Activated CD8-positive, alpha-beta T cell treated with anti-CD3 and anti-CD28 coated beads, Interleukin-2, amount 10 ng/mL, durations not matched to agents 7 days and 5 days (primary cell): Measurements from ENCODE around the gene SLC7A8. TPM values are rescaled to one million over a fixed set of nuclear protein-coding genes. Genes with fewer than 3 reads are reported as not detected.

Experiments
- ATAC-seq: fragments of 150-1000 bp; cut with Tn5 transposase; one replicate; pipeline ENCODE4 v1.10.0; 2021; ENCODE audit warnings: moderate library complexity
- CTCF ChIA-PET: fragments of 350-600 bp; sonication (Branson Sonifier 250); formaldehyde crosslinking; loops from one replicate; lab custom pipeline; 2021; ENCODE audit warnings: antibody characterized with exemption; lab: Charles Lee
- POLR2A ChIA-PET: fragments of 350-600 bp; sonication (Branson Sonifier 250); formaldehyde crosslinking; loops from one replicate; lab custom pipeline; 2021; ENCODE audit warnings: antibody characterized with exemption; lab: Charles Lee
- DNase-seq: peaks from one replicate; pipeline ENCODE4 v3.0.0-alpha.2; 2020
- H3K27ac Mint-ChIP-seq: one replicate; pipeline ENCODE4 v1.8.0; 2021; ENCODE audit warnings: mild to moderate bottlenecking, mixed read lengths
- H3K27me3 Mint-ChIP-seq: one replicate; pipeline ENCODE4 v1.8.0; 2021; ENCODE audit warnings: low read depth, mixed read lengths
- H3K36me3 Mint-ChIP-seq: one replicate; pipeline ENCODE4 v1.8.0; 2021; ENCODE audit warnings: low read depth, mixed read lengths
- H3K4me1 Mint-ChIP-seq: one replicate; pipeline ENCODE4 v1.8.0; 2021; ENCODE audit warnings: low read depth, mixed read lengths
- H3K4me3 Mint-ChIP-seq: one replicate; pipeline ENCODE4 v1.8.0; 2021; ENCODE audit warnings: mild to moderate bottlenecking, mixed read lengths
- H3K9me3 Mint-ChIP-seq: one replicate; pipeline ENCODE4 v1.8.0; 2022; ENCODE audit warnings: mixed read lengths; ENCODE audit not compliant: insufficient read depth
- total RNA-seq, 2 experiments: library from RNA; stranded (reverse); gene quantifications; one replicate each; pipeline ENCODE4 v1.2.3, GENCODE V29; 2021

The SLC7A8 gene
- total RNA-seq, 2 experiments from 2014 or later, result 0.24 to 0.57 TPM

DNA sequence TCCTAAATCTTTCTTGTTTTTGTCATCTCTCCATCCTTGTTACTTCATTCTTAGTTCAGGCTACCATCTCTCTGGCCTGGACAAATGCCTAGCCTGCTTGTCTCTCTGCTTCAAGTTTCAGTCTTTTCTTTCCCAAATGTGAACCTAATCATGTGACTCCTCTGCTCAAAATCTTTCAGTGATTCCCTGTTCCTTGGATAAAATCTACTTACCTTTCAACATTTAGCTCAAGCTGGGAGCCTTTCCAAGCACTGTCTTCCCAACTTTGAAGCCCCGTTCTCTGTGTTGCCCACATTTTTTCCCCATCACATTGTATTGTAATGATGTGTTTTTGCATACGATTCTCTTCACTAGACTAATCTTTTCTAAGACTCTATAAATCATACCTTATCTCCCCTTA is 24.7 kb downstream of the SLC7A8 start:
- H3K36me3 Mint-ChIP-seq, result no peaks in the 10 kb centered on the region
- ChIA-PET CTCF (interaction anchor here (1.7 kb wide), 1 partner anchor 38 kb away, joined by 6 read pairs; no protein-coding TSS in a partner anchor), POLR2A (no interaction called here)
- no peak for DNase-seq
- no peak for ATAC-seq
- H3K4me3 Mint-ChIP-seq, result no peak overlapping the region
- no peak overlapping the region for H3K27ac Mint-ChIP-seq
- peaks cover 3% of the 10 kb centered on the region for H3K27me3 Mint-ChIP-seq
- peaks cover 18% of the 10 kb centered on the region for H3K4me1 Mint-ChIP-seq
- no peaks in the 10 kb centered on the region for H3K9me3 Mint-ChIP-seq

- peaks cover 3% of the 10 kb centered on the region for H3K27me3 Mint-ChIP-seq
- CTCF ChIA-PET, result no interaction called here
- DNase-seq, result no peak
- no peaks in the 10 kb centered on the region for H3K9me3 Mint-ChIP-seq
- no peaks in the 10 kb centered on the region for H3K36me3 Mint-ChIP-seq
- H3K27ac Mint-ChIP-seq, result no peak overlapping the region
- peaks cover 7% of the 10 kb centered on the region for H3K4me1 Mint-ChIP-seq
- POLR2A ChIA-PET, result no interaction called here
- ATAC-seq, result no peak
- no peak overlapping the region for H3K4me3 Mint-ChIP-seq
Observed at GRCh38 chr14:23154964-23155587, 28.4 kb downstream of the SLC7A8 start.

GRCh38 chr14:23153851-23154796 is 29.3 kb downstream of the SLC7A8 start:
- ChIA-PET POLR2A (interaction anchor here (0.6 kb wide), 1 partner anchor 12 kb away, joined by 3 read pairs; no protein-coding TSS in a partner anchor), CTCF (interaction anchor here (1.7 kb wide), 1 partner anchor 33 kb away, joined by 6 read pairs; no protein-coding TSS in a partner anchor)
- Mint-ChIP-seq H3K36me3 (no peaks in the 10 kb centered on the region), H3K4me1 (peaks cover 7% of the 10 kb centered on the region), H3K4me3 (no peak overlapping the region), H3K9me3 (no peaks in the 10 kb centered on the region), H3K27ac (no peak overlapping the region), H3K27me3 (no peaks in the 10 kb centered on the region)
- ATAC-seq, result no peak
- DNase-seq, result no peak

DNA sequence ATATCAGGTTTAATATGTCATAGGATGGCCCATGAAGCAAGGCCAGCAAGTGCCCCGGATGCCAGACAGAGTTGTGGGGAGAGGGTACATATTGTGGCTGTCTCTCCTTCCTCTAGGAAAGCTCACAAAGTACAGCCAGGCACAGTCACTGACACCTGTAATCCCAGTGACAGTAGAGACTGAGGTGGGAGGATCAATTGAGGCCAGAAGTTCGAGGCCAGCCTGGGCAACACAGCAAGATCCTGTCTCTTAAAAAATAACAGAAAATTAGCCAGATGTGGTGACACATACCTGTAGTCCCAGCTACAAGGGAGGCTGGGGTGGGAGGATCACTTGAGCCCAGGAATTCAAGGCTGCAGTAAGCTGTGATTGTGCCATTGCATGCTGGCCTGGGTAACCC is 32.1 kb downstream of the SLC7A8 start:
- Mint-ChIP-seq H3K36me3 (no peaks in the 10 kb centered on the region), H3K27me3 (no peaks in the 10 kb centered on the region), H3K27ac (peak overlapping the region; percentile 22), H3K9me3 (no peaks in the 10 kb centered on the region), H3K4me1 (peaks cover 7% of the 10 kb centered on the region), H3K4me3 (no peak overlapping the region)
- no peak for DNase-seq
- no peak for ATAC-seq
- CTCF ChIA-PET, result interaction anchor here (1.3 kb wide), 1 partner anchor 31 kb away, joined by 3 read pairs; no protein-coding TSS in a partner anchor
- POLR2A ChIA-PET, result no interaction called here

DNA sequence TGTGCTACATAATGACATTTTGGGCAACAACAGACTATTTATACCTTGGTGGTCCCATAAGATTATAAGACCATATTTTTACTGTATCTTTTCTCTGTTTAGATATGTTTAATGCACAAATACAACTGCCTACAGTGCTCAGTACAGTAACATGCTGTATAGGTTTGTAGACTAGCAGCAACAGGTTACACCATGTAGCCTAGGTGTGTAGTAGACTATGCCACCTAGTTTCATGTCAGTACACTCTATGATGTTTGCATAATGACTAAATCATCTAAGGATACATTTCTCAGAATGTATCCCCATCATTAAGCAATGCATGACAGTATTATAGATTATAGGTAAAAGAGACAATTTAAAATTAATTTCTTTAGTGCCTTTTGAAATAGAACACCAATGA is 33.7 kb downstream of the SLC7A8 start:
- no peak for DNase-seq
- Mint-ChIP-seq H3K27me3 (peaks cover 2% of the 10 kb centered on the region), H3K36me3 (no peaks in the 10 kb centered on the region), H3K4me1 (peaks cover 3% of the 10 kb centered on the region), H3K4me3 (no peak overlapping the region), H3K27ac (no peak overlapping the region), H3K9me3 (no peaks in the 10 kb centered on the region)
- ChIA-PET POLR2A (no interaction called here), CTCF (interaction anchor here (1.1 to 1.6 kb wide), 2 partner anchors 29 to 37 kb away, joined by 4 to 6 read pairs; no protein-coding TSS in a partner anchor)
- no peak for ATAC-seq

GRCh38 chr14:23148591-23149249 is 34.7 kb downstream of the SLC7A8 start:
- Mint-ChIP-seq H3K4me1 (no peaks in the 10 kb centered on the region), H3K36me3 (no peaks in the 10 kb centered on the region), H3K27ac (no peak overlapping the region), H3K9me3 (no peaks in the 10 kb centered on the region), H3K4me3 (no peak overlapping the region), H3K27me3 (peaks cover 2% of the 10 kb centered on the region)
- ATAC-seq (no peak), DNase-seq (no peak)
- ChIA-PET CTCF (interaction anchor here (1.6 kb wide), 1 partner anchor 38 kb away, joined by 4 read pairs; no protein-coding TSS in a partner anchor), POLR2A (no interaction called here)

DNA sequence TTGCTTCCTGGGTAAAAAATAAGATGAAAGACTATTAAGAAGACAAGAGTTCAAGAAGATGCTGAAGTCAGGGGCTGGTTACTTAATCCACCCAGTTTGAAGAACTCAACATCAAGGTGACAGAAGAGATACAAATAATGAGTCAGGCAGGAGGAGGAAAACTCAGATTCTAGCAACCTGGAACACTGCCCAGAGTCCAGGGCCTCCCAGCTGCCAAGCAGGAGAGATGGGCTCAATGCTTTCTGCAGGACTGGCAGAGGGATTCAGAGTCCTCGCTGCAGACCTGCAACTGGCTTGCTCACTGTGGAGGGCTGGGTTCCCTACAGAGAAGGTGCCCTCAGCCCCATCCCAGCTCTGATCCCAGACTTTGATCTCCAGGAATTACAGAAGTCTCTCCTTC is 35.8 kb downstream of the SLC7A8 start:
- H3K4me1 Mint-ChIP-seq, result no peaks in the 10 kb centered on the region
- no peak overlapping the region for H3K27ac Mint-ChIP-seq
- CTCF ChIA-PET, result no interaction called here
- ATAC-seq, result no peak
- peaks cover 2% of the 10 kb centered on the region for H3K27me3 Mint-ChIP-seq
- H3K9me3 Mint-ChIP-seq, result no peaks in the 10 kb centered on the region
- DNase-seq, result no peak
- POLR2A ChIA-PET, result no interaction called here
- no peak overlapping the region for H3K4me3 Mint-ChIP-seq
- H3K36me3 Mint-ChIP-seq, result no peaks in the 10 kb centered on the region

DNA sequence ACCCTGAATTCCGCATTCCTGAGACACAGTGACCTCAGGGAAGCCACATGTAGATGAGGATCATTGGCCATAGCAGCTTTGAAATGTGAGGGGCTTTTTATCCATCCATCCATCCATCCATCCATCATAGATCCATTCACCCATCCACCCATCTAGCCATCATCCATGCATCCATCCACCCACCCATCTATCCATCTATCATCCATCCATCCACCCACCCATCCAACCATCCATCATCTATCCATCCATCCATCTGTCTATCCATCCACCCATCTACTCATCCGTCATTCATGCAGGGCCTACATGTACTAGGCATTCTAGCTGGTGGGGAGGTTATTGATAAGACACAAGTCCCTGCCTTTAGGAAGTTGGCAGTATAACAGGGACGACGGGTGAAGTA is 36.5 kb downstream of the SLC7A8 start:
- H3K36me3 Mint-ChIP-seq, result no peaks in the 10 kb centered on the region
- H3K27ac Mint-ChIP-seq, result no peak overlapping the region
- POLR2A ChIA-PET, result no interaction called here
- ATAC-seq (no peak), DNase-seq (no peak)
- peaks cover 2% of the 10 kb centered on the region for H3K27me3 Mint-ChIP-seq
- no peaks in the 10 kb centered on the region for H3K9me3 Mint-ChIP-seq
- CTCF ChIA-PET, result no interaction called here
- no peaks in the 10 kb centered on the region for H3K4me1 Mint-ChIP-seq
- H3K4me3 Mint-ChIP-seq, result no peak overlapping the region

DNA sequence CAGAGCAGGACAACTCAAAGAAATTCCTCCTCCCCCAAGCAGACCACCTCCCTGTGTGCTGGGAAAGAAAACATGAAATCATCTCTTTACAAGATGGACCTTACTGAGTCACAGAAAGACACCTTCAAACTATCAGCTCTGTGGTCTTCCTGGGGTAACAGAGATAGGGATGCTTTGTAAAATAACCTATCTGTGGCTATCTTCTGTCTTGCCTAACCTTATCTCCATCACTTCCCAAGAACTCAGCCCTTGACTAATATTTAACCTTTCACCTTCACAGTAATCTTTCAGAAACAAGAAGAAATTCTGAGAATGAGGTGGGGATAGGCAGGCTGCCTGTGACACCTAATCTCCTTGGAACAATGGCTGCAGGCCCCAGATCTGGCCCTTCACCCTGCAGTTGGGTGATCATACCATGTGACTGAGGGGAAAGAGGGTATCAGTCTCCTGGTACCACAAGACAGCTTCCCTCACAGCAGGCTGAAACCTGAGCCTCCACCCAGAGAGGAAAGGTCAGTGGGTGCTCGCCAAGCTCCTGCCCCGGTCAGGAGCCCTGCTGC is 37.0 kb downstream of the SLC7A8 start:
- H3K36me3 Mint-ChIP-seq, result no peaks in the 10 kb centered on the region
- no peak overlapping the region for H3K4me3 Mint-ChIP-seq
- DNase-seq (no peak), ATAC-seq (no peak)
- no peaks in the 10 kb centered on the region for H3K9me3 Mint-ChIP-seq
- H3K27me3 Mint-ChIP-seq, result peaks cover 3% of the 10 kb centered on the region
- POLR2A ChIA-PET, result no interaction called here
- no peak overlapping the region for H3K27ac Mint-ChIP-seq
- H3K4me1 Mint-ChIP-seq, result no peaks in the 10 kb centered on the region
- CTCF ChIA-PET, result no interaction called here

DNA sequence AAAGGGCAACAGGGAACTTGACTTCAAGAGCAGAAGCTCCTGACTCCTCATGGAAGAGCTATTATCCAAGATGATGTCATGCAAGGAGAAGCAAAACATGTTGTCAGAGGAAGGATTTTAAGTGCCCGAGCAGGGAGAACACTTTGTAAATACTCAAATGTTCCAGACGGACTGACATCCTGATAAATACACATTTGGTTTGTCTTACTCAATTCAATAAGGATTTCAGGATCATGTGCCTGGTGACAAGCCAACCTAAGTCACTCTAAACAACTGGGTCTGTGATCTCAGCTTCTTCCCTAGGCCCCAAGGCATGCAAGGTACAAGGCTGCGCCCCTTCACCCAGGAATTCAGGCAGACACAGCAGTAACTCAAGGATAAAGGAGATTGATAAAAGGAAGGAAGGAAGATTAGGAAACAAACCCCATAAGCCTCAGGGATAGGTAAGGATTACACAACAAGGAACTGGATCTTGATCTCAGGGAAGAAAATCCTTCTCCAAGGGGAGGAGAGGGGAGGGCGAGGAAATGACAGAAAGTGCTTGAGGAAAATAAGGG is 37.6 kb downstream of the SLC7A8 start:
- H3K36me3 Mint-ChIP-seq, result no peaks in the 10 kb centered on the region
- ChIA-PET CTCF (no interaction called here), POLR2A (no interaction called here)
- H3K9me3 Mint-ChIP-seq, result no peaks in the 10 kb centered on the region
- H3K4me1 Mint-ChIP-seq, result no peaks in the 10 kb centered on the region
- ATAC-seq (no peak), DNase-seq (no peak)
- no peak overlapping the region for H3K27ac Mint-ChIP-seq
- peaks cover 3% of the 10 kb centered on the region for H3K27me3 Mint-ChIP-seq
- H3K4me3 Mint-ChIP-seq, result no peak overlapping the region

GRCh38 chr14:23143911-23144310 is 39.5 kb downstream of the SLC7A8 start:
- Mint-ChIP-seq H3K4me3 (no peak overlapping the region), H3K4me1 (no peaks in the 10 kb centered on the region), H3K36me3 (no peaks in the 10 kb centered on the region), H3K27me3 (peaks cover 3% of the 10 kb centered on the region), H3K9me3 (no peaks in the 10 kb centered on the region), H3K27ac (no peak overlapping the region)
- no peak for DNase-seq
- CTCF ChIA-PET, result interaction anchor here (6.2 kb wide), 1 partner anchor 23 kb away, joined by 28 read pairs; no protein-coding TSS in a partner anchor
- no peak for ATAC-seq
- POLR2A ChIA-PET, result no interaction called here
